Rectal smooth muscle tissue (tissue), 1 donor: ENCODE measurements around the gene TRUB2.
A peak's percentile ranks its signal among the peaks of the same experiment; 100 is the strongest.
"Not testable (repeated sequence)": the region's sequence is repeated elsewhere in the genome, so short reads cannot be mapped to it uniquely, and the experiment has no call there.

ENCODE experiments used
- H3K27ac ChIP-seq: one replicate; pipeline ENCODE4 v1.7.0; 2013; ENCODE audit warnings: low read depth, low read length, inconsistent platforms
- H3K27me3 ChIP-seq: one replicate; pipeline ENCODE4 v1.7.0; 2013; ENCODE audit warnings: low read length; ENCODE audit not compliant: control insufficient read depth, insufficient read depth
- H3K36me3 ChIP-seq: one replicate; pipeline ENCODE4 v1.7.0; 2013; ENCODE audit warnings: low read length; ENCODE audit not compliant: control insufficient read depth, insufficient read depth
- H3K4me1 ChIP-seq: one replicate; pipeline ENCODE4 v1.7.0; 2013; ENCODE audit warnings: low read length; ENCODE audit not compliant: control insufficient read depth, insufficient read depth
- H3K4me3 ChIP-seq: one replicate; pipeline ENCODE4 v1.7.0; 2013; ENCODE audit warnings: low read length
- H3K9ac ChIP-seq: one replicate; pipeline ENCODE4 v1.7.0; 2013; ENCODE audit warnings: low read length

The TRUB2 gene

DNA sequence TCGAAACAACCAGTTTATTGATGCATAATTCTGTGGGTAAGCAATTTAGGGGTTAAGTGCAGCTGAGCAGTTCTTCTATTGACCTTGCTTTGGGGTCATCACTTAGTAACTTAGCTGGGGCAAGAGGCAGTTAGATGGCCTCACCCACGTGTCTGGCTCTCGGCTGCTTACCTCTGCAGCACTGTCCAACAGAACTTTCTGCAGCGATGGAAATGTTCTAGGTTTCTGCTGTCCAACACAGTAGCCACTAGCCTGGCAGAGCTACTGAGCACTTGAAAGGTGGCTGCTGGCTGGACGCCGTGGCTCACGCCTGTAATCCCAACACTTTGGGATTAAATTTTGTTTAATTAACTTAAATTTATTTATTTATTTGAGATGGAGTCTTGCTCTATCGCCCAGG, 35.8 kb upstream of the TRUB2 start:
- H3K4me3 ChIP-seq: no peak overlapping the region
- no peak overlapping the region for H3K27ac ChIP-seq
- H3K36me3 ChIP-seq: peaks cover 9% of the 10 kb centered on the region
- H3K9ac ChIP-seq: no peak overlapping the region
- H3K27me3 ChIP-seq: no peaks in the 10 kb centered on the region
- H3K4me1 ChIP-seq: peaks cover 9% of the 10 kb centered on the region

DNA sequence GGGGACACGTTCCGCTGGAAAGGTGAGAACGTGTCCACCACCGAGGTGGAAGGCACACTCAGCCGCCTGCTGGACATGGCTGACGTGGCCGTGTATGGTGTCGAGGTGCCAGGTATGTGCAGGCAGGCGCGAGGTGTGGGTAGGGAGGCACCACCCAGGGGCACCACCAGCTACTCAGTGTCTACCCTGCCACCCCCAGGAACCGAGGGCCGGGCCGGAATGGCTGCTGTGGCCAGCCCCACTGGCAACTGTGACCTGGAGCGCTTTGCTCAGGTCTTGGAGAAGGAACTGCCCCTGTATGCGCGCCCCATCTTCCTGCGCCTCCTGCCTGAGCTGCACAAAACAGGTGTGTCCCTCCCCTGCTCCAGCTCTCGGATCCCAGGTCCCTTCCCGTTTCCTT, 33.2 kb upstream of the TRUB2 start:
- Histone ChIP-seq H3K9ac (no peak overlapping the region), H3K4me1 (no peaks in the 10 kb centered on the region), H3K36me3 (peaks cover 15% of the 10 kb centered on the region), H3K27me3 (no peaks in the 10 kb centered on the region), H3K4me3 (no peak overlapping the region), H3K27ac (no peak overlapping the region)

DNA sequence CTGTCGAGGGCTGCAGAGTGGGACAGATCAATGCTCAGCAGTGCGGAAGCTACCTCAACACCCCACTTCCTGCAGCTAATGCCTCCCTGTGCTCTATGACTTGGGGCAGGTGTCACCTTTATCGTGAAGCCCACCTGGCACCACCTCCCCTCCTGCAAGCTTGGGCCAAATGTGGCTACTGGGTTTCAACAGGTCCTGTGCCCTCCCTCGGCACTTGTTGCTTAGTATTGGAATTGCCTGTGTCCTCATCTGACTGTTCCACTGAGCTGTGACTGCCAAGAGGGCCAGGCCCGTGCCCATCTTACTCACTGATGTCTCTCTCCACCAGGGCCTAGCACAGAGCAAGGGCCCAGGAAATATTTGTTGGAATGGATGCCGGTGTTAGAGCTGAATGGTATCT, 27.5 kb upstream of the TRUB2 start:
- peaks cover 15% of the 10 kb centered on the region for H3K36me3 ChIP-seq
- no peak overlapping the region for H3K27ac ChIP-seq
- H3K4me1 ChIP-seq: no peaks in the 10 kb centered on the region
- no peak overlapping the region for H3K4me3 ChIP-seq
- no peak overlapping the region for H3K9ac ChIP-seq
- no peaks in the 10 kb centered on the region for H3K27me3 ChIP-seq

DNA sequence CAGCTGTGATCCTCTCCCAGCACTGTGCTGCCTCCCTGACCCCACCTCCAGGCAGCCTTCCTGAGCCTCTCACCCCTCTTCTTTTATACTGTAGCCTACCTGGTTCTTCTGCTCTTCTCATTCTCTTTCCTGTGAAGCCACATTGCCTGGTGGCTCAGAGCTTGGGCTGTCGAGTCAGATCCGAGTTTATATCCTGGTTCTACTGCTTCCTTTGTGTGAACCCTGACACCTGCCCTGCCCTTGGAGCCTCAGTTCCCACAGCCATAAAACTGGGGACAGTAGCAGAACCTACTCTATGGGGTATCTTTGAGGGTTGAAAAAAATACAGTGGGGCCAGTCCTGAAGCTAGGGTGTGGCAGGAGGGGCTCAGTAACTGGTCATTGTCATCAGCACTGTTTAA, 26.9 kb upstream of the TRUB2 start:
- no peaks in the 10 kb centered on the region for H3K4me1 ChIP-seq
- no peak overlapping the region for H3K27ac ChIP-seq
- peaks cover 17% of the 10 kb centered on the region for H3K36me3 ChIP-seq
- no peaks in the 10 kb centered on the region for H3K27me3 ChIP-seq
- no peak overlapping the region for H3K9ac ChIP-seq
- no peak overlapping the region for H3K4me3 ChIP-seq

DNA sequence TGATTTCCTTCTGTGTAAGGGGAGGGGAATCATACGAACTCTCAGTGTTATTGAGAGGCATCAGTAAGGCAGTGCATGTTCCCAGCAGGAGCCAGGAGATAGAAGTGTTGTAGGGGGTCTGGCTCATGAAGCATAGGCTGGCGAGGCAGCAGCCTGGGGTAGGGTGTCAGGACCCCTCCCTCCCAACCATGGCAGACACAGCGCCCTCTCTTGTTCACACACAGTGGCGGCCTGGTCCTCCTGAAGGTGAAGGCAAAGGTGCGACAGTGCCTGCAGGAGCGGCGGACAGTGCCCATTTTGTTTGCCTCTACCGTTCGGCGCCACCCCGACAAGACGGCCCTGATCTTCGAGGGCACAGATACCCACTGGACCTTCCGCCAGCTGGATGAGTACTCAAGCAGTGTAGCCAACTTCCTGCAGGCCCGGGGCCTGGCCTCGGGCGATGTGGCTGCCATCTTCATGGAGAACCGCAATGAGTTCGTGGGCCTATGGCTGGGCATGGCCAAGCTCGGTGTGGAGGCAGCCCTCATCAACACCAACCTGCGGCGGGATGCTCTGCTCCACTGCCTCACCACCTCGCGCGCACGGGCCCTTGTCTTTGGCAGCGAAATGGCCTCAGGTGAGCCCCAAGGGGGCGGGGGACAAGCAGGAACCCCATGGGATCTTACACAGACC, 22.8 kb upstream of the TRUB2 start:
- Histone ChIP-seq H3K4me1 (no peaks in the 10 kb centered on the region), H3K27me3 (no peaks in the 10 kb centered on the region), H3K4me3 (no peak overlapping the region), H3K27ac (no peak overlapping the region), H3K9ac (no peak overlapping the region), H3K36me3 (peaks cover 19% of the 10 kb centered on the region)

DNA sequence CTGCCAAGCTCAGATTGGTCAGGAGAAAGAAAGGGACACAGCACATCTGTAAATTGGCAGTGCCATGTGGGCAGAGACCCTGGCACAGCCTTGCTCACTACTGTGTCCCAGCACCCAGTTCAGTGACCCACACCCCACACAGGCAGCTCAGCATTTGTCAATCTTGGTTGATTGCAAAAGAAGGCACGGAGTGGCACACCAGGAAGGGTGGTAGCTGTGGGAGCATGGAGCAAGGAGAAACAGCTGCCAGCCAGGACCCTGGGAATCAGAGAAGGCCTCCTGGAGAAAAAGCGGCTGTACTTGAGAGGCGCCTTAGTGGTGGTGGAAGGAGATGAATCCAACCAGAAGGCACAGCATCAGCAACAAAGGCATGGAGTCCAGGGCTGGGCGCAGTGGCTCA, 21.6 kb upstream of the TRUB2 start:
- Histone ChIP-seq H3K27ac (no peak overlapping the region), H3K4me3 (no peak overlapping the region), H3K36me3 (peaks cover 19% of the 10 kb centered on the region)

DNA sequence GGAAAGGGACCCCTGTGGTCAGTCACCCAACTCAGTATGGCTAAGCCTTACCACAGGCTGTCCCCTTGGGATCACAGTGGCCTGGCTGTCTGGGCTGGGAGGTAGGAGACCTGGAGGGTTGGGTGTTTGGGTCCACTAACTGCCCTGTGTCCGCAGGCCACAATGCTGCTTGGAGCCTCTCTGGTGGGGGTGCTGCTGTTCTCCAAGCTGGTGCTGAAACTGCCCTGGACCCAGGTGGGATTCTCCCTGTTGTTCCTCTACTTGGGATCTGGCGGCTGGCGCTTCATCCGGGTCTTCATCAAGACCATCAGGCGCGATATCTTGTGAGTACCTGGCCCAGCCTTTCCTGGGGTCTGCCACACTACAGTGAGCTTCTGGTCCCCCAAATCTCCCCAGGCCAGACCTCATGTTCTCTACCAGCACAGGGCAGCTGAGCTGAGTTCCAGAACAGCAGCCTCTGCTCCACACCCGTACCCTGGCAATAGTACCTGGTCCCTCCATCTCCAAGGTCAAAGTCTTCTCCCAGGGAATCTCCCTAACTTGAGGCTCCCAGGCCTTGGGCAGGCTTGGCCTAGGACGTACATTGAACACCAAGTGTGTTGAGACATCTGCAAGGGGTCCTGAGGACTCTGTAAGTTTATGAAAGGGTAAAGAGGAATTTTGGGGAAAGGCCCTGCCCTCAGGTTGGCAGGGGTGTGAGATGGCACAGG, 20.9 kb upstream of the TRUB2 start:
- H3K27ac ChIP-seq: no peak overlapping the region
- no peak overlapping the region for H3K9ac ChIP-seq
- H3K4me1 ChIP-seq: no peaks in the 10 kb centered on the region
- H3K27me3 ChIP-seq: no peaks in the 10 kb centered on the region
- H3K36me3 ChIP-seq: peaks cover 19% of the 10 kb centered on the region
- no peak overlapping the region for H3K4me3 ChIP-seq

More for the DNA sequence above, 21.6 kb upstream of the TRUB2 start:
- Histone ChIP-seq H3K4me1 (no peaks in the 10 kb centered on the region), H3K27me3 (no peaks in the 10 kb centered on the region), H3K9ac (no peak overlapping the region)

DNA sequence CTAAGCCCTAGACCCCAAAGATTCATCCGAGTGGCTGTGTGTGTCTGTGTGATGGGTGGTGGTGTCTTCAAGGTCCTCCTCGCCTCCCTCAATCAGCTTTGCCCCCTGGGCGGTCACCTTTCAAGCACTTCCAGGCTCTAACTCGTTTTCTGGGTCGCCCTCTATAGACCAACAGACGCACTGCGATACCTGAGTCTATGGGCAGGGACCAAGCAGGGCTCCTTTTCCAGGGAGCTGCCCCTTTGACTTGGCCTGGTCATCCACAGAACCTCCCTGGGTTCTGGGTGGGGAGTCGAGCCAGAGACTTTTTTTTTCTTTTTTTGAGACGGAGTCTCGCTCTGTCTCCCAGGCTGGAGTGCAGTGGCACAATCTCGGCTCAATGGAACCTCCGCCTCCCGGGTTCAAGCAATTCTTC, 19.2 kb upstream of the TRUB2 start:
- peaks cover 16% of the 10 kb centered on the region for H3K36me3 ChIP-seq
- H3K4me1 ChIP-seq: no peaks in the 10 kb centered on the region
- H3K27me3 ChIP-seq: no peaks in the 10 kb centered on the region
- H3K4me3 ChIP-seq: peak overlapping the region; percentile 70
- H3K27ac ChIP-seq: no peak overlapping the region
- H3K9ac ChIP-seq: no peak overlapping the region

DNA sequence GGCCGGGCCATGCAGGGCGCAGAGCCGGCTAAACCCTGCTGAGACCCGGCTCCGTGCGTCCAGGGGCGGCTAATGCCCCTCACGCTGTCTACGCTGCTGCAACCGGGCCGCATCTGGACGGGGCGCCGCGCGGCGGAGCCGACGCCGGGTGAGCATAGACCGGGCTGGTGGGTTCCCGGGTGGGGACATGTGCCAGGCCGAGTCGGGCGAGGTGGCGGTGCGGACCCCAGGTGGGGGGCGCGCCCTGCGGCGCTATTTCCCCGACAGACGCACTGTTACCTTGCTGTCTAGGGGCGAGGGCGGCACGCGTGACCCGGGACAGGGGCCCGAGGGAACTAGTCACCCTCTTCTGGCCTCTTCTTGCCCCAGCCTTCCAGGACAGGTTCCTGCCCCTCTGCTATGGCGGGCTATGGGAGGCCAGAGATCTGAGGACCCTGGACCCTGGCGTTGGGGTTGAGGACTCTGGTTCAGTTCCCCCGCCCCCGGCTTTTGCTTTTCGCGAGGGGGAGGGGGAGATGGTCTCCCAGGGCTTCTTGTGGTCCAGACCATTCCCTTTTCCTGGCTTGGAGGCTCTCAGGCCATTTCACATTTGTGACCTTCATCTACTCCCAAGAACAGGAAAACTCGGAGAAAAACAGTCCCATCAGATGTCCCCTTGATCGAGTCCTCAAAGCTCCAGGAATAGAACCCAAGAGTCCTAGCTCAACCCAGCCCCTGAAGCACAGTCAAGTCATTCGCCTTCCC, 18.6 kb upstream of the TRUB2 start:
- Histone ChIP-seq H3K27me3 (no peaks in the 10 kb centered on the region), H3K4me3 (peak overlapping the region; percentile 70), H3K4me1 (no peaks in the 10 kb centered on the region), H3K27ac (peak overlapping the region; percentile 11), H3K9ac (peak overlapping the region; percentile 13), H3K36me3 (peaks cover 16% of the 10 kb centered on the region)

DNA sequence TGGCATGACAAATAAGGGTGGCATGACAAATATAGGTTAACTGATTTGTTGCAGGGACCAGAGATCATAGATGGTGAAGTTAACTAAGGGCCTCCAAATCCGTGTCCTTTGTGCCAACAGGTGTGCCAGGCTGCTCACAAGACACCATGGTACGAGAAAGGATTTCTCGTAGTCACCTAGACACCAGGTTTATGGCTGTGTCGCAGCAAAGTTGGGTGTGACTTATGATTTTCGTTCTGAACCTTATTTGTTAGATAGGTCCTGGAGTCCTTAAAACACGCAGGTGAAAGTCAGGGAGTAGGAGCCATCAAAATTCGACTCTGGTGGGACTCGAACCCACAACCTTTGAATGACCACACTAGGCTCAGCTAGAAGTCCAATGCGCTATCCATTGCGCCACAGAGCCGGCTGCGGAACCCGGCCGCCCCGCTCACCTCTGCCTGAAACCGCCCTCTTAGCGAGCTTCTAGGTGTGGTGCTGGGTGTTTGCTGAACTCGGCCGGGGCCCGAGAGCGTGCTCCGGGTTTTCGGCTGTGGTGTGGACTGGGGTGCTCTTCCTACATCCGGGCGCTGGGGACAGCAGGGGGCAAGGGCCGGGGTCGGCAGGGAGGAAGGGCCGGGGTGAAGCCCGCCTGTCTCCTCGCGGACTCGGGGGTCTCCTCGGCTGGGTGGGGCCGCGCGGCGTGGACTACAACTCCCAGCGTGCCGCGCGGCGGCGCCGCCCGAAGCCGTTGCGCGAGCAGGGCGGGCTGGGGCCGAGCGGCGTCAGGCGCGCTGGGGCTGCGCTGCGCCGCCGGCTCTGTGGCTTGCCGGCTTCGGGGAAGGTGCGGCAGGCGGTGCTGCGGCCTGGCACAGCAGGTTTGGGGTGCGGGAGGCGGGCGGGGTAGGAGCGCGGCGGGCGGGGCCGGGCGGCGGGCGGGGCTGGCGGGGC, 17.8 kb upstream of the TRUB2 start, which contains the start of gene SLC27A4:
Gene SLC27A4 (plus strand): TSS at position 767 of the 930 bp plus-strand sequence. CDS start 2,606 bp downstream, outside the sequence.
- Histone ChIP-seq H3K9ac (peak within 1 kb of the TSS; percentile 13), H3K4me3 (peak within 1 kb of the TSS; percentile 70), H3K36me3 (peaks cover 10% of the 10 kb centered on the region), H3K27ac (peak within 1 kb of the TSS; percentile 29), H3K4me1 (no peaks in the 10 kb centered on the region), H3K27me3 (no peaks in the 10 kb centered on the region)

DNA sequence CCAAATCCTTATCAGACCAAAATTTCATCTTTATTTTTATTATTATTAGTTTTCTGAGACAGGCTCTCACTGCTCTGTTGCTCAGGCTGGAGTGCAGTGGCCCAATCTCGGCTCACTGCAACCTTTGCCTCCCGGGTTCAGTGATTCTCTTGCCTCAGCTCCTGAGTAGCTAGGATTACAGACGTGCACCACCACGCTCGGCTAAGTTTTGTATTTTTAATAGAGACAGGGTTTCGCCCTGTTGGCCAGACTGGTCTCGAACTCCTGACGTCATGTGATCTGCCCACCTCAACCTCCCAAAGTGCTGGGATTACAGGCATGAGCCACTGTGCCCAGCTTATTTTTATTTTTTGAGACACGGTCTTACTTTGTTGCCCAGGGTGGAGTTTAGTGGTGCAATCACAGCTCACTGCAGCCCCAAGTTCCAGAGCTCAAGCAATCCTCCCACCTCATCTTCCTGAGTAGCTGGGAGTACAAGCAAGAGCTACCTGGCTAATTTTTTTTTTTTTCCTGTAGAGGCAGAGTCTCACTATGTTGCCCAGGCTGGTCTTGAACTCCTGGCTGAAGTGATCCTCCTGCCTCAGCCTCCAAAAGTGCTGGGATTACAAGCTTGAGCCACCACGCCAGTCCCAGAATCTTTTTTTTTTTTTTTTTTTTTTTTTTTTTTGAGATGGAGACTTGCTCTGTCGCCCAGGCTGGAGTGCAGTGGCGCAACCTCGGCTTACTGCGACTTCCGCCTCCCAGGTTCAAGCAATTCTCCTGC, 16.8 kb upstream of the TRUB2 start:
- not testable (repeated sequence) for H3K27ac ChIP-seq, H3K4me1 ChIP-seq, H3K4me3 ChIP-seq, H3K9ac ChIP-seq, H3K27me3 ChIP-seq, H3K36me3 ChIP-seq
